GM12878 (cell line): Measurements from ENCODE around the gene SPATA2.

Experiments used
- BCL11A ChIP-seq: IDR thresholded peaks from 2 replicates; pipeline ENCODE4 v1.6.1; 2011; ENCODE audit warnings: low read depth, low read length
- CUX1 ChIP-seq: IDR thresholded peaks from 2 replicates; pipeline ENCODE4 v1.6.1; 2012; ENCODE audit warnings: improper control_type of control experiment, low read depth, low read length; ENCODE audit not compliant: insufficient replicate concordance
- EP300 ChIP-seq, 2 experiments: fragments of 150-350 bp in 1 of 2; IDR thresholded peaks; 2 replicates each; pipeline ENCODE4 v1.6.1; 2011 to 2012; ENCODE audit warnings: low read depth in 2 of 2, low read length in 2 of 2, borderline replicate concordance in 1 of 2, improper control_type of control experiment in 1 of 2, inconsistent platforms in 1 of 2; ENCODE audit not compliant: control insufficient read depth in 1 of 2
- EZH2 ChIP-seq: IDR thresholded peaks from 2 replicates; pipeline ENCODE4 v1.6.1; 2012; ENCODE audit warnings: low read depth, mild to moderate bottlenecking, control low read depth, inconsistent platforms, low read length, borderline replicate concordance; ENCODE audit not compliant: control insufficient read depth
- JUND ChIP-seq: IDR thresholded peaks from 2 replicates; pipeline ENCODE4 v1.6.1; 2012; ENCODE audit warnings: low read depth, mild to moderate bottlenecking, low read length, improper control_type of control experiment, moderate library complexity
- POLR2AphosphoS5 ChIP-seq: IDR thresholded peaks from 2 replicates; pipeline ENCODE4 v1.6.1; 2011; ENCODE audit warnings: mild to moderate bottlenecking, low read length, inconsistent platforms
- RCOR1 ChIP-seq: conservative IDR thresholded peaks from 2 replicates; pipeline ENCODE4 v1.6.1; 2012; ENCODE audit warnings: low read depth, low read length, improper control_type of control experiment
- SIN3A ChIP-seq: IDR thresholded peaks from 2 replicates; pipeline ENCODE4 v1.6.1; 2012; ENCODE audit warnings: low read depth, low read length, improper control_type of control experiment
- SMAD5 ChIP-seq: IDR thresholded peaks from 2 replicates; pipeline ENCODE4 v1.6.1; 2016; ENCODE audit warnings: antibody characterized with exemption, low read depth
- ZBTB40 ChIP-seq: fragments of 450-650 bp; IDR thresholded peaks from 2 replicates; pipeline ENCODE4 v1.6.1; 2016; ENCODE audit warnings: mild to moderate bottlenecking, moderate library complexity, borderline replicate concordance
- TF ChIP-seq, protein P1 (sequence below), 3 experiments: IDR thresholded peaks in 2 of 3; conservative IDR thresholded peaks in 1 of 3; 2 replicates each; pipeline ENCODE4 v1.5.1; 2011; ENCODE audit warnings: low read depth in 3 of 3, low read length in 3 of 3, mild to moderate bottlenecking in 3 of 3, control low read depth in 2 of 3, moderate library complexity in 2 of 3, inconsistent platforms in 1 of 3, mixed read lengths in 1 of 3; ENCODE audit not compliant: control insufficient read depth in 2 of 3, insufficient read depth in 1 of 3; ENCODE audit errors: extremely low read depth in 1 of 3
- TF ChIP-seq, protein P2 (sequence below): IDR thresholded peaks from 2 replicates; pipeline ENCODE4 v1.6.1; 2011; ENCODE audit warnings: low read depth, mild to moderate bottlenecking, low read length, moderate library complexity, borderline replicate concordance; ENCODE audit errors: extremely low read depth
- TF ChIP-seq, protein P3 (sequence below): IDR thresholded peaks from 2 replicates; pipeline ENCODE4 v1.6.1; 2012; ENCODE audit warnings: low read length, inconsistent platforms

DNA sequence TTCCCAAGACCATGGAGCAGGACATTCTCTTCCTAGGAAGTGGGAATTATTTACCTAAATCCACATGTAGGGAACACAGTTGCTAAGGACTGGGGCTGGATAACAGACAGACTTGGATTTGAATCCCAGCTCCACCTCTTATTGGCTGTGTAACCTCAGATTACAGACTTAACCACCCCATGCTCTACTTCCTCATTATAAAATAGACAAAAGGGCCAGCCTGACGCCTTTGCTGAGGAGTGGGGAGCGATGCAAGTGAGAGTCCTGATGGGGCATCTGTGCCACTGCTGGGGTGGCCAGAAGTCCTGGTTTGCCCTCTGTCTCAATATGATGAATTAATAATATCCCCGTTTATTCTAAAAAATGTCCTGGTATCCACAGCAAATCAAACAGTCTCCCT is 46.8 kb downstream of the SPATA2 start:
- TF ChIP-seq, protein P1, sequence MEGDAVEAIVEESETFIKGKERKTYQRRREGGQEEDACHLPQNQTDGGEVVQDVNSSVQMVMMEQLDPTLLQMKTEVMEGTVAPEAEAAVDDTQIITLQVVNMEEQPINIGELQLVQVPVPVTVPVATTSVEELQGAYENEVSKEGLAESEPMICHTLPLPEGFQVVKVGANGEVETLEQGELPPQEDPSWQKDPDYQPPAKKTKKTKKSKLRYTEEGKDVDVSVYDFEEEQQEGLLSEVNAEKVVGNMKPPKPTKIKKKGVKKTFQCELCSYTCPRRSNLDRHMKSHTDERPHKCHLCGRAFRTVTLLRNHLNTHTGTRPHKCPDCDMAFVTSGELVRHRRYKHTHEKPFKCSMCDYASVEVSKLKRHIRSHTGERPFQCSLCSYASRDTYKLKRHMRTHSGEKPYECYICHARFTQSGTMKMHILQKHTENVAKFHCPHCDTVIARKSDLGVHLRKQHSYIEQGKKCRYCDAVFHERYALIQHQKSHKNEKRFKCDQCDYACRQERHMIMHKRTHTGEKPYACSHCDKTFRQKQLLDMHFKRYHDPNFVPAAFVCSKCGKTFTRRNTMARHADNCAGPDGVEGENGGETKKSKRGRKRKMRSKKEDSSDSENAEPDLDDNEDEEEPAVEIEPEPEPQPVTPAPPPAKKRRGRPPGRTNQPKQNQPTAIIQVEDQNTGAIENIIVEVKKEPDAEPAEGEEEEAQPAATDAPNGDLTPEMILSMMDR (IDR thresholded peaks at IDR 0.05 in 2 of 3, conservative IDR thresholded peaks at IDR 0.05 in 1 of 3; ENCODE audit: control insufficient read depth in 2 of 3, extremely low read depth in 1 of 3, insufficient read depth in 1 of 3, low read depth in 3 of 3, low read length in 3 of 3): no peak
- TF ChIP-seq SIN3A (no peak), EP300 (IDR thresholded peaks at IDR 0.05; ENCODE audit: borderline replicate concordance in 1 of 2, control insufficient read depth in 1 of 2, low read depth in 2 of 2, low read length in 2 of 2) (no peak), ZBTB40 (no peak), EZH2 (no peak), JUND (no peak), SMAD5 (no peak), BCL11A (no peak), POLR2AphosphoS5 (no peak), RCOR1 (no peak), CUX1 (no peak)
- TF ChIP-seq, protein P2, sequence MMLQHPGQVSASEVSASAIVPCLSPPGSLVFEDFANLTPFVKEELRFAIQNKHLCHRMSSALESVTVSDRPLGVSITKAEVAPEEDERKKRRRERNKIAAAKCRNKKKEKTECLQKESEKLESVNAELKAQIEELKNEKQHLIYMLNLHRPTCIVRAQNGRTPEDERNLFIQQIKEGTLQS: no peak
- TF ChIP-seq, protein P3, sequence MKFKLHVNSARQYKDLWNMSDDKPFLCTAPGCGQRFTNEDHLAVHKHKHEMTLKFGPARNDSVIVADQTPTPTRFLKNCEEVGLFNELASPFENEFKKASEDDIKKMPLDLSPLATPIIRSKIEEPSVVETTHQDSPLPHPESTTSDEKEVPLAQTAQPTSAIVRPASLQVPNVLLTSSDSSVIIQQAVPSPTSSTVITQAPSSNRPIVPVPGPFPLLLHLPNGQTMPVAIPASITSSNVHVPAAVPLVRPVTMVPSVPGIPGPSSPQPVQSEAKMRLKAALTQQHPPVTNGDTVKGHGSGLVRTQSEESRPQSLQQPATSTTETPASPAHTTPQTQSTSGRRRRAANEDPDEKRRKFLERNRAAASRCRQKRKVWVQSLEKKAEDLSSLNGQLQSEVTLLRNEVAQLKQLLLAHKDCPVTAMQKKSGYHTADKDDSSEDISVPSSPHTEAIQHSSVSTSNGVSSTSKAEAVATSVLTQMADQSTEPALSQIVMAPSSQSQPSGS: no peak
